Glomerular endothelial cell (primary cell): ENCODE data around the gene DPP9. TPM values are rescaled to one million over a fixed set of nuclear protein-coding genes. Genes with fewer than 3 reads are reported as not detected.

Experiments used
- DNase-seq: peaks from one replicate; pipeline ENCODE4 v3.0.0-alpha.2; 2011; ENCODE audit warnings: low read depth, low spot score; ENCODE audit errors: extremely low read depth
- total RNA-seq: library from RNA; depleted of rRNA; stranded (reverse); fragments of >200 nt; gene quantifications from 2 replicates; pipeline ENCODE4 v1.2.3, GENCODE V29; 2015

DPP9 gene
- total RNA-seq, 1 donor from 2014 or later, result 118 TPM

GRCh38 chr19:4662020-4662695 lies 61.5 kb downstream of the DPP9 start:
- no peak for DNase-seq

GRCh38 chr19:4660993-4661392 lies 62.6 kb downstream of the DPP9 start:
- no peak for DNase-seq

DNA sequence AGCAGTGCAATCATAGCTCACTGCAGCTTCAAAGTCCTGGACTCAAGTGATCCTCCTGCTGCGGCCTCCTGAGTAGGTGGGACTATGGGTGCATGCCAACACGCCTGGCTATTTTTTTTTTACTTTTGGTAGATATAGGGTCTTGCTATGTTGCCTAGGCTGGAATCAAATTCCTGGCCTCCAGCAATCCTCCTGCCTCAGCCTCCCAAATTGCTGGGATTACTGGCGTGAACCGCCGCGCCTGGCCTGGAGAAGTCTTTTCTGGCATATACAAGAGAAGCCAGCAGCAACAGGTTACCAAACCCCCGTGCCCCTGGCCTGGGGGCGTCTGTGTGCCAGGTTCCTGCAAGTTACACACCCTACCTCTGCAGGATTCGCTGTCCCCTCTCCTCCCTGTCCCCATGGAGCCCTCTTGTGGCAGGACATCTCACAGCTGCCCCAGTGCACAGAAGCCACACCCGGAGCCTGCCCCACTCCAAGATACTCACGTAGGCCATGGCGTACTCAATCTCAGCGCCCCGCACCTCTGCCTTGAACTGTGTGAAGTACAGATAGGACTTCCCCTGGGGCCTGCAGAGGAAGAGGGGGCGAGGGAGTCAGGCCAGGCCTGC lies 63.4 kb downstream of the DPP9 start:
- DNase-seq, result no peak

GRCh38 chr19:4657835-4658234 lies 65.8 kb downstream of the DPP9 start:
- DNase-seq, result no peak

- DNase-seq, result no peak
These were observed 66.4 kb downstream of the DPP9 start for GRCh38 chr19:4657262-4657661.

DNA sequence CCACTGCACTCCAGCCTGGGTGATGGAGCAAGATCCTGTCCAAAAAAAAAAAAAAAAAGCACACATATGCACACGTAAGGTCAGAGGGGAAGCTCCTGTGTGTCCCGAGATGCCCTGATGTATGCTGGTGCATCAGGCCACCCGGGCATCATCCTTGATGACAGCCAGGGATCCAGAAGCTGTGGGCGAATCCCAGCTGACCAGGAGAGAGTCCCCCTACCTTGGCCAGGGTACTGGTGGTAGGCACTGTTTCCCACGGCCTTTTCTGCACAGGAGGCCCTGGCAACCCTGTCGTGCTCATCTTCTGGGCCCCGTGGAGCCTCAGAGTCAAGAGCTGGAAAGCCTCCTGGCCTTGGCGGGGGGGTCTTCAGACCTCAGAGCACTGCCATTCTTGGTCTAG lies 67.5 kb downstream of the DPP9 start:
- no peak for DNase-seq

- no peak for DNase-seq
These were observed 68.9 kb downstream of the DPP9 start for GRCh38 chr19:4654437-4655361.

DNA sequence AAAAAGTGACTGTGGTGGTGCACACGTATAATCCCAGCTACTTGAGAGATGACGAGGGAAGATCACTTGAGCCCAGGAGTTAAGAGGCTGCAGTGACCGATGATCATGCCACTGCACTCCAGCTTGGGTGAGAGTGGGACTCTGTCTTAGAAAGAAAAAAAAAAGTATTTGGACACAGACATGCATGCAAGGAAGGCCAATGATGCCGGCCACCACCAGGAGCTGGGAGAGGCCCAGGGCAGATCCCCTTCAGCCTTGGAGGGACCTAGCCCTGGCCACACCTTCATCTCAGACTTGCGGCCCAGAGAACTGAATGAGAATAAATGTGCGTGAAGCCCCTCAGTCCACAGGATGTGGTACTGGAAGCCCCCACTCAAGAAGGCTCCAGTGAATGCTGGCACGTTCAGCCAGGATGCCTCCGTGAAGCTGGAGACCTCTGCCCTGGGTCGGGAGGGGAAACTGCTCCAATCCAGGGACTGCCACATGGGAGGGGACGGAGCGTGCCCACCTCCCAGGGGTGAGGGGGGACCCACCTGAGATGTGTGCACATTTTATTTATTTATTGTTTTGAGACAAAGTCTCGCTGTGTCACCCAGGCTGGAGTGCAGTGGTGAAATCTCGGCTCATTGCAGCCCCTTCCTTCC lies 69.7 kb downstream of the DPP9 start:
- DNase-seq, result no peak

DNA sequence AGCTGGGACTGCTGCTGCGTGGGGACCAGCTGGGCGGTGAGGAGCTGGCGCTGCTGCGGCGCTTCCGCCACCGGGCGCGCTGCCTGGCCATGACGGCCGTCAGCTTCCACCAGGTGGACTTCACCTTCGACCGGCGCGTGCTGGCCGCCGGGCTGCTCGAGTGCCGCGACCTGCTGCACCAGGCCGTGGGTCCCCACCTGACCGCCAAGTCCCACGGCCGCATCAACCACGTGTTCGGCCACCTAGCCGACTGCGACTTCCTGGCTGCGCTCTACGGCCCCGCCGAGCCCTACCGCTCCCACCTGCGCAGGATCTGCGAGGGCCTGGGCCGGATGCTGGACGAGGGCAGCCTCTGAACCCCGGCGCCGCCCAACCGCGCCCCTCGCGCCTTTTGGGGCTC lies 71.6 kb downstream of the DPP9 start:
- DNase-seq, result no peak

GRCh38 chr19:4650159-4650558 lies 73.5 kb downstream of the DPP9 start:
- DNase-seq, result no peak

GRCh38 chr19:4649392-4650047 lies 74.1 kb downstream of the DPP9 start:
- DNase-seq, result no peak

GRCh38 chr19:4647676-4648644 lies 75.7 kb downstream of the DPP9 start:
- no peak for DNase-seq

- DNase-seq, result no peak
These were observed 77.9 kb downstream of the DPP9 start for GRCh38 chr19:4645718-4646117.

DNA sequence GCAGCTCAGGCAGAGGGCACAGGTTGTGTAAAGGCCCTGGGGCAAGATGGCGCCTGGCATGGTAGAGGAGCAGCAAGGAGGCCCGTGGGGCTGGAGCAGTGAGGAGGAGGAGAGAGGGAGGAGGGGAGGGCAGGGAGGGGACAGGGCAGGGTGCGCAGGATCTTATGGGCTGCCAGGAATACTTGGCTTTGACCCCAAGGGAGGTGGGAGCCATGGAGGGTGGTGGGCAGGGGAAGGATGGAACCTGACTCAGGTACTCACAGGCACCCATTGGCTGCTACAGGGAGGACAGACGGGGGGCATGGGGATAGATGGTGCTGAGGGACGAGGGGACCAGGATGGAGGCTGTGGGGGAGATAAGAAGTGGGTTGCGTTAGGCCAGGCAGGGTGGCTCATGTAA lies 81.0 kb downstream of the DPP9 start:
- DNase-seq, result no peak

- DNase-seq, result no peak
These were observed 82.5 kb downstream of the DPP9 start for GRCh38 chr19:4641132-4641531.

DNA sequence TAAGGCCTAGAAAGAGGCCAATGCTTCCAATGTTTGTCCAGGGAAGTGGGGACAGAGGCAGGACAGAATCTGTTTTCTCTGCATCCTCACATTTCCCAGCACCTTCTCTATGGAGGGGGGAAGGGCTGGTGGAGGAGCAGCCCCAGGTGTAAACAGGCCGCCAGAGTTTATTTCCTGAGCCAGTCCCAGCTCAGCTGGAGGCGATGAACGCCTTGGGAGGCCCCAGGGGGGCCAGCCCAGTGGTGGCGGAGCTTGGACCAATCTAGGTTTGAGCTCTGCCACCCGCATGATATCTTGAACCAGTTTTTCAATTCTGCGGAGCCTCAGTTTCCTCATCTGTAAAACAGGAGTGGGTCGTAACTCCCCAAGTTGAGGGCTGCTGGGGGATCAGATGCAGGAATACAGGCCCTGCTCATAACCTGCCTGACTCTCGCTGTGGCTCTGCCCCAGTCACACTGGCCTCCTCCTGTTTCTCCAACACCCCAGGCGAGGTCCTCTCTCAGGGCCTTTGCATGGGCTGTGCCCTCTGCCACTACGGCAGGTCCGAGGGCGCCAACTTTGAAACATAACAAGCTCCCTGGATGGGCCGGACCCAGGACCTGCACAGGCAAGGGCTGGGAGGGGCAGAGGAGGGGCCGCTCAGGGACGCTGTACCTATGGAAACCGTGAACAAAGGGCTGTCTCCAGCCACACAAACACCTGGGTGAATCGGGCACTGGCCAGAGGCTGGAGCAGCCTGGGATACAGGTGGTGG lies 83.2 kb downstream of the DPP9 start:
- DNase-seq, result no peak

DNA sequence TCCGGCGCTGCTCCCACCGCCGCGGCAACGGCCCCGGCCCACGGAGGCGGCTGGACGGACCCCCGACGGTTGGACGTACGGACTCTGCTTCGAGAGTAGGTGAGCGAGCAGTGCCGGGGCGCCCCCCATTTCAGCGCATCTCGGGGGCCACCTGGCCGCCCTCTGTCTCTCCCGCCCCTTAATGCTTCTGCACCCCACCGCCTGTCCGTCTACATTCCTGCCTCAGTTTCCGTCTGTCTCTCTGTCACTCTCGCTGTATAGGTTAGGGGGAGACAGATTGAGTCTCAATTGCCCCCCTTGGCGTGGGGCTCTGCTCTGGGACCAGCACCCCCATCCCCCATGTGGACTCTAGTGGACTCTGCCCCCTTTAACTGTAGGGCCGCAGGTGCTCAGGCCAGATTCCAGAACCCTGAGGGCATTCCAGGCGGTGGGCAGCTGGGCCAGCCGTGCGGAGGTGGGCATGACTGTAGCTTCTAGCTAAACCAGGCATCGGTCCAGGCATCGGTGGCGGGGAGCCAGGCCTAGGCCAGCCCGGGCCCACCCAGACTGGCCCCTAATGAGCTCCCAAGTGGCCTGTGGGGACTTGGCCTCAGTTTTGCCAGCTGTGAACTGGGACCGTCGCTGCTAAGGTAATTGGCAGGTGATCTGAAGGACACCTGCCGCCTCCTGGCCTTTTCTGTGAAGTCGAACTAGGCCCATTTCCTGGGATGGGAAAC lies 84.0 kb downstream of the DPP9 start:
- DNase-seq, result no peak

GRCh38 chr19:4638828-4639530 lies 84.7 kb downstream of the DPP9 start, which contains the start of gene TNFAIP8L1:
TNFAIP8L1 (plus strand) TSS chr19:4639516; CDS start chr19:4651870, 12,354 bp downstream.
- DNase-seq, result no peak
